NCI-H2227 (cell line): Measurements from ENCODE around the gene ZMYND15.

Source experiments
- DNase-seq: peaks from one replicate; lab custom pipeline; 2025; ENCODE audit not compliant: unreplicated experiment; lab: John Stamatoyannopoulos, UW

The ZMYND15 gene

DNA sequence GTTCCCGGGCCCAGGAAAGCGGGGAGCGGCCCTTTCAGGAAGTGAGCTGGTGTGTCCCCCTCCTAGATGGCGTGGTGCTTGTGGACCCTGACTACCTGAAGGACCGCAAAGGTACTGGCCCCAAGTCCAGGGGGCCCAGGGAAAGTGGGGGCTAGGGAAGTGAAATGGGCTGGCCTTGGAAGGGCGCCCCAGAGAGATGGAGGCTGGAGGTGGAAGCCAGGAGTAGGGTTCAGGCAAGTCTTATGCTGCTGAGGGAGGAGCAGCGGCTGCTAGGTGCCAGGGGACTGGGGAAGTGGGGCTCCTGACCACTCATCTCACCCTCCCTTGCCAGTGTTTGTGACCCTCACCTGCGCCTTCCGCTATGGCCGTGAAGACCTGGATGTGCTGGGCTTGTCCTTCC, 23.6 kb upstream of the ZMYND15 start:
- no peak for DNase-seq

DNA sequence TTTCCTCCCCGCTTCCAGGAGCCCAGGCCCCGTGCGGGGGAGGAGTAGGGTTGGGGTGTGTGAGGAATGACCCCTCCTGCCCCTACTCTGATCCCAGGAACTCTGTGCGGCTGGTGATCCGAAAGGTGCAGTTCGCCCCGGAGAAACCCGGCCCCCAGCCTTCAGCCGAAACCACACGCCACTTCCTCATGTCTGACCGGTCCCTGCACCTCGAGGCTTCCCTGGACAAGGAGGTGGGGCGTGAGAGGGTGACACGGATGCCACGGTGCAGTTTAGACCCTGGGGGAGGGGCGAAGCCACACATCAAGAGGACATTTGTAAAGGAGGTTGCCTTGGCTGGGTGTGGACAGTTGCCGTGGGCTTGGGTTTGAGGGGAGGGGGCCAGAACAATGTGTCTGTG, 21.8 kb upstream of the ZMYND15 start:
- no peak for DNase-seq

- no peak for DNase-seq
Observed at GRCh38 chr17:4718276-4718675, 21.4 kb upstream of the ZMYND15 start.

DNA sequence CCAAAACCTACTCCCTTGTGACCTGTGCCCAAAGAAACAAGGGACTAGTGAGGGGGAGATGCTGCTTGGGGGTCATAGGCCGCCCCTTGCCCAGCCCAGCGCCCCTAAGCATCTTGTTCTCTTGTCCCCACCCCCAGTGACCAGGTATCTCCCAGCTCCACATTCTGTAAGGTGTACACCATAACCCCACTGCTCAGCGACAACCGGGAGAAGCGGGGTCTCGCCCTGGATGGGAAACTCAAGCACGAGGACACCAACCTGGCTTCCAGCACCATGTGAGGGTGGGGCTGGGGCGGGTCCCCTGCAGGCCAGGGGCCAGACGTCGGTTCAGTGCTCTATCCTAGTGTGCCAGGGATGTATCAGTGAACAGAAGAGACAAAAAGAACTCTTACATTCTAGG, 20.5 kb upstream of the ZMYND15 start:
- no peak for DNase-seq

GRCh38 chr17:4719684-4720221, 19.9 kb upstream of the ZMYND15 start:
- DNase-seq: no peak

- no peak for DNase-seq
Observed at GRCh38 chr17:4720787-4721186, 18.8 kb upstream of the ZMYND15 start.

DNA sequence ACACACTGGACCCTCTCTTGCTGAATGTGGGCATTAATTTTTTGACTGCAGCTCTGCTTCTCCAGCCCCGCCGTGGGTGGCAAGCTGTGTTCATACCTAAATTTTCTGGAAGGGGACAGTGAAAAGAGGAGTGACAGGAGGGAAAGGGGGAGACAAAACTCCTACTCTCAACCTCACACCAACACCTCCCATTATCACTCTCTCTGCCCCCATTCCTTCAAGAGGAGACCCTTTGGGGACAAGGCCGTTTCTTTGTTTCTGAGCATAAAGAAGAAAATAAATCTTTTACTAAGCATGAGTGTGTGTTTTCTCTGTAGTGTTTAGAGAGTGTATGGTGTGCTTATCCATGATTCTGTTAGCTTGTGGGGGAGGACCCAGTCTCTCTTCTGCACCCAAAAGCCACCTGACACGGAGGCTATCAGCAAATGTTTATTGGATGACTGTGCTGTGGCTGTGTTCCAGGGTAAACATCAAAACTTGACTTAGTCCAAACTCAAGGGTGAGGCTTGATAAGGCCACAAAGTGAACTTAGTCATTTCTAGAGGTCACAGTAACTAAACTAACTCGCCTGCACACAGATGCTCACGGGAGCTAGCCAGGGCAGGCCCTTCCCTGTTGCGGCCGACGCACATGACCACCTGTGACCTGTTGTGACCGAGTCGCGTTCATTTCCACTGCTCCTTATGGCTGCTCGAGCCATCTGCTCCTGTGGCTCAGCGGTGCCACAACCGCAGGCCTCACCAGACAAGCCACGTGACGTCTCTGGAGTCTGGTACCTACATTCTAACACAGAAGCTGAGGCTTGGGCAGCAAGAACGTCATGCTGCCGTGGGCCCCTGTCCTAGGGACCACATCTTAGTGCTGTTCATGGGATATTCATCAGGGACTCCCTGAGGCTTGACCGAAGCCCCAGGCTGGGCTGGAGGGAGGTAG, 18.2 kb upstream of the ZMYND15 start:
- no peak for DNase-seq

DNA sequence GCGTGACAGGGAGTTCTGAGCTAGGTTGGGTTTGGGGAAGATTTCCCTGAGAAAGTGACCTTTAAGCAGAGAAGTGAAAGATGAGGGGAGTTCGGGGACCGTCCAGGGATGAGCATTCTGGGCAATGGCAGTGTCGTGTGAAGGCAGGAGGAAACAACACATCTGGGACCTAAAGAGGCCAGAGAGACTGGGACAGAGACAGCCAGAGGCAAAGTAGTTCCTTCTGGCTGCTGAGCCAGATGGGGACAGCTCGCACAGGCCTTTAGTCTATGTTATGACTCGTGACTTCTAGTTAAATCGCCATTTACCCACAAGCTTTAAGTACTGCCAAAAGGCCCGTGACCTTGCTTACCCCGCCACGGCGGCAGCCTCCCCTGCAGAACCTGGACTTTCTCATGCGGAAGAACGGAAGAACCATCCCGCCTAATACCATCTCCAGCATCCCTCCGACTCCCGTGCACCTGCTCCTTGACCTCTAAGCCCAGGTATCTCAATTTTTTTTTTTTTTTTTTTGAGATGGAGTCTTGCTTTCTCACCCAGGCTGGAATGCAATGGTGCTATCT, 16.9 kb upstream of the ZMYND15 start:
- no peak for DNase-seq

- DNase-seq: no peak
Observed at GRCh38 chr17:4724650-4725049, 15.0 kb upstream of the ZMYND15 start.

DNA sequence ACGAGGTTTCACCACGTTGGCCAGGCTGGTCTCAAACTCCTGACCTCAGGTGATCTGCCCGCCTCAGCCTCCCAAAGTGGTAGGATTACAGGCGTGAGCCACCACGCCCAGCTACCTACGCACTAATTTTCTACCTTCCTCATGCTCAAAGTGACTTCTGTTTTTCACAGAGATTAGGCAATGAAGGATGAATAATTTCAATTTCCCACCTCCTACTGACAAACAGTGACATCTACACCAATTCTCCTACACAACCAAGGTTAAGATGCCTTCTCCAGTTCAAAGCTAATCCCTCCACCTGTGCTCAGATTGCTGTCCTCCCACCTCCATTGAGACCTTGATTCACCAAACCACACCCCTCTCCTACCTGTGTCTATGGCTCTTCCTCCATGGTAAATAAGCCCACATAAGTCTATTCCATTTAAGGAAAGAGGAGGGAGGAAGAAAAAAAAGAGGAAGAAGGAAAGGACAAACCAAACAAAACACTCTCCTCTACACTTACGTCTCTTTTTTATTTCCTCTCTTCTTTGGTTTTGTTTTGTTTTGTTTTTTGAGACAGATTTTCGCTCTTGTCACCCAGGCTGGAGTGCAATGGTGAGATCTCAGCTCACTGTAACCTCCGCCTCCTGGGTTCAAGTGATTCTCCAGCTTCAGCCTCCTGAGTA, 13.9 kb upstream of the ZMYND15 start:
- DNase-seq: no peak

DNA sequence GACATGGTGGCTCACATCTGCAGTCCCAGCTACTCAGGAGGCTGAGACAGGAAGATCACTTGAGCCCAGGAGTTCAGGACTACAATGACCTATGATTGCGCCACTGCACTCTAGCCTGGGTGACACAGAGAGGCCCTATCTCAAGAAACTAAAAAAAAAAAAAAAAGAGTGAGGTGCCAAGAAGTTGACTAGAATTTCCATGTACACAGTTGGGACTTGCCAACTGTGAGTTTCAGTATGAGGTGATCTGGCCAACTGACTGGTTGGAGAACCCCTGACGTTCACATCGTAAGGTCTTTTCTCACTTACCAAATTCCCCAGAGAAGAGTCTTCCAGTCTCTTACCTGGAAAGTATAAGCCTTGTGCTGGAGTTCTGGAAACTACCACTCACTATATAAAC, 11.5 kb upstream of the ZMYND15 start:
- no peak for DNase-seq

- no peak for DNase-seq
Observed at GRCh38 chr17:4733073-4733531, 6.5 kb upstream of the ZMYND15 start.

GRCh38 chr17:4734857-4735475, 4.7 kb upstream of the ZMYND15 start:
- no peak for DNase-seq

GRCh38 chr17:4735876-4736651, 3.6 kb upstream of the ZMYND15 start:
- DNase-seq: no peak

DNA sequence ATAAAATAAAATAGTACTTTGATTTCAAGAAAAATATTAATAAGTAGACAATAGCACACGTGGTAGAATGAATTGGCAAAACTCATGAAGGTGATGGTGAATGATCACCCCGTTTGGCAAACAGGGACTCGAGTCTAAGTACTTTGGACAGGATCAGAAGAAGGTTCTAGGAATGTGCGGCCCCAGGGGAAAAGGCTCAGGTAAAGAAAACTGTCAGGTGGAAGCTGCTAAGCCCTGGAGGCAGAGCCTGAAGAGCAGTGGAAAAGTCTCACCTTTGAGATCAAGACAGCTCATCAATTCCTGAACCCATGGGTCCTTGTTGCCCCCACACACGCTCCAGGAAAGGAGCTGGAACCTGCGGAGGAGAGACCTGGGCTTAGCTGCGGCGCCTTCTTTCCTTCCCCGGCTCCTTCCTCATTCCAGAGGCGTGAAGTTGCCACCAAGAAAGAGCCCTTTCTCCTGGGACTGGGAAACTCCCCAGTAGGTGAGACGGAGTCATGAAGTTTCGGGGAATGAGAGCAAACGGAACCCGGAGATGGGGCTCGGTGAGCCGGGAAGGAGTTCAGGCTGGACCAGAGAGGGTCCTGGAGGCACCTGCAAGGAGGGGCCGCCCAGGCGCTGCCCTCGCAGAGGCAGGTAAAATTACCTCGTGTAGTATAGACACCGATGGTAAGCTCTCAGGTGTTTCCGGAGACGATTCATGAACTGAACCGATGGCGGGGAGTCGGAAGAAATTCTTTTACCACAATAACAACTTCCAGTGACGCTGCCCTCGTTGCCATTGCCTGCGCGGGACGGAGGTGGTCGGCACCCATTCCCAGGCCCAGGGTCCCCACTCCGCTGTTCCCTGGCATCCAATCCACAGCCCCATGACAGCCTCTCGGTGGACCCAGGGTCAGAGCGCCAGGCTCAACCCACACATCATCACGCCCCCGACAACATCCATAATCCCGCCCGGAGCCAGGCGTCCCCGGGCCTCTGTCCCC, 1.2 kb upstream of the ZMYND15 start:
- no peak for DNase-seq

DNA sequence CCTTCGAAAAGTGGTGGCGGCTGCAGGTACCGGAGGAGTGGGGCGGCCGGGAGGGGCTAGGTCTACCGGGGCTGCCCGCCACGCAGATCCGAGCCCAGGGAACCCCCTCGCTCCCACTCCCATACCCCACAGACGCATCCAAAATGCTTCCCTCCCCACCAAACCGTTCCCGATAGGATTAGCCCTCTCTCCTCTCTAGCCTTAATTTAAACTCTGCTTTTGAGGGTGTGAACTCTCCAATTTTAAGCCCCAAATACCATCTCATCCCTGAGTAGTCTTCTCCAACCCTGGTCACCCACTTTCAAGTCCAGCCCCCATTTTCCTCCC, 355 bp downstream of the ZMYND15 start:
- DNase-seq: no peak

DNA sequence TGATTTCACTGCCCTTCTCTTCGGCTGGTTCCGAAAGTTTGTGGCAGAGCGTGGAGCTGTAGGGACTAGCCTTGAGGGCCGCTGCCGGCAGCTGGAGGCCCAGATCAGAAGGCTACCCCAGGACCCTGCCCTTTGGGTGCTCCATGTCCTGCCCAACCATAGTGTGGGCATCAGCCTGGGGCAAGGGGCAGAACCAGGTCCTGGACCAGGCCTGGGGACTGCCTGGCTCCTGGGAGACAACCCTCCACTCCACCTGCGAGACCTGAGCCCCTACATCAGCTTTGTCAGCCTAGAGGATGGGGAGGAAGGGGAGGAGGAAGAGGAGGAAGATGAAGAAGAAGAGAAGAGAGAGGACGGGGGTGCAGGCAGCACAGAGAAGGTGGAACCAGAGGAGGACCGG, 951 bp downstream of the ZMYND15 start:
- no peak for DNase-seq

DNA sequence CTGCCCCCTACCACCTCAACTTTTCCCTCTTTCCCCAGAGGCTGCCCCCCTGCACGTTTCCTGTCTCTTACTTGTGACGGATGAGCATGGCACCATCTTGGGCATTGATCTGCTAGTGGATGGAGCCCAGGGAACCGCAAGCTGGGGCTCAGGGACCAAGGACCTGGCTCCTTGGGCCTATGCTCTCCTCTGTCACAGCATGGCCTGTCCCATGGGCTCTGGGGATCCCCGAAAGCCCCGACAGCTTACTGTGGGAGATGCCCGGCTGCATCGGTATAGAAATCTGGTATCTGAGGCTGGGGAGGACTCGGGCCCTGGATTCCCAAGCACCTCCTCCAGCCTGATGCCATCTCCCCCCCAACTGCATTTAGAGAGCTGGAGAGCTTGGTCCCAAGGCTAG, 1.9 kb downstream of the ZMYND15 start:
- no peak for DNase-seq

DNA sequence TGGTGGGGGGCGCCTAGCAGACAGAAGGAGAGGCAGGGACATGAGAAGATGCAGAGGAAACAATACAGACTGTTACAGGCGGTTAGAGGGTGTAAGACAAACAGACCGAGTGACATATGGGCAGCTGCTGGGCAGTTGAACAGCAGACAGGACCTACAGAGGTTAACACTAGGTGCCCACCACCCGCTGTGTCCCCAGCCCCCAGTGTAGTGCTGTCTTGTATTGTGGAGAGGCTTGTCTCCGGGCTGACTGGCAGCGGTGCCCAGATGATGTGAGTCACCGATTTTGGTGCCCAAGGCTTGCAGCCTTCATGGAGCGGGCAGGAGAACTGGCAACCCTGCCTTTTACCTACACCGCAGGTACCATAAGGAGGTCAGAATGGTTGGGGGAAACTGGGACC, 2.5 kb downstream of the ZMYND15 start:
- no peak for DNase-seq

GRCh38 chr17:4742629-4743028, 3.0 kb downstream of the ZMYND15 start:
- no peak for DNase-seq
